Memory B cell (primary cell): Measurements from ENCODE around the gene LPCAT2.

ENCODE experiments used
- ATAC-seq: fragments of 150-1000 bp; cut with Tn5 transposase; 2 replicates; pipeline ENCODE4 v1.10.0; 2021; ENCODE audit warnings: low read depth, mild to moderate bottlenecking, moderate library complexity
- DNase-seq, 2 donors: peaks; one replicate each; pipeline ENCODE4 v3.0.0; 2022; ENCODE audit warnings: low spot score in 2 of 2
- H3K27ac Mint-ChIP-seq: one replicate; pipeline ENCODE4 v1.8.0; 2022; ENCODE audit warnings: mild to moderate bottlenecking, moderate library complexity, mixed read lengths
- H3K27me3 Mint-ChIP-seq: one replicate; pipeline ENCODE4 v1.8.0; 2022; ENCODE audit warnings: mixed read lengths
- H3K36me3 Mint-ChIP-seq: one replicate; pipeline ENCODE4 v1.8.0; 2022; ENCODE audit warnings: mild to moderate bottlenecking, mixed read lengths
- H3K4me1 Mint-ChIP-seq: one replicate; pipeline ENCODE4 v1.8.0; 2022; ENCODE audit warnings: mixed read lengths
- H3K4me3 Mint-ChIP-seq: one replicate; pipeline ENCODE4 v1.8.0; 2022; ENCODE audit warnings: mild to moderate bottlenecking, moderate library complexity, mixed read lengths
- H3K9me3 Mint-ChIP-seq: one replicate; pipeline ENCODE4 v1.8.0; 2022; ENCODE audit warnings: mixed read lengths

LPCAT2 gene

DNA sequence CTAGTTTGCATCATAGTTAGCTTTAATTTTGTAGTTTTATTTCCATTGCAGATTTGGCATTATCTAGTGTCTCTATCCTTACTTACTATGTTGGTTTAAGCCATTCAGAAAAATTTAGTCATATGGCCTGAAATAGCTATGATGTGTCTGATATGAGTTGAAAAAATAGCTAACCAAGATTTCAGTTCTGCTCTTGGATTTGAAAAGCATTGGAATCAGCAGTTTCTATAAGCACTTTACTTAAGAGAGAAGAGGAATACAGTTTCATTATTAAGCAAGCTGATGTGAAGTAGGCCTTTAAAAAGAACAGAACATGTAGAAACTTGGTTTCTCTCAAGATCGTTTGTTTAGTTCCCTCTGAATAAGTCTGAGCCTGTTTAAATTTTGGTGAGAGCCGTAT, 25.9 kb downstream of the LPCAT2 start:
- ATAC-seq: no peak
- H3K4me3 Mint-ChIP-seq: no peak overlapping the region

DNA sequence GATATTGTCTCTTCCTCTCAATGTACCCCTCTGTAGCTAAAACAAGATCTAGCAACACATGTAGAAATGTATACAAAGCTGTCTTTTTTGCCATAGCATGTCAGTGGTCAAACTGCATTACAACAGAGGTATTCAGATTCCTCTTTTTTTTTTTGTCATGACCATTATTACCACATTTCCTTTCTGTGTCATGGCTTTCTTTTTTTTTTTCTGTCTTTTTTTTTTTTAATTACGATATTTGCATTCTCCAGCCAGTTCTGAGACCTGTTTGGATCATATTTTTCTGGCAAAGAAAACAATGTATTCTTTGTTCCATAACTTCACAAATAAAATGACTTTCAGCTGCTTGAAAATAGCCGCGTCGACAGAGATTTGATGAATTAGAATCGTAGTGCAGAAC, 30.2 kb downstream of the LPCAT2 start:
- no peaks in the 10 kb centered on the region for H3K36me3 Mint-ChIP-seq
- H3K4me3 Mint-ChIP-seq: no peak overlapping the region
- ATAC-seq: no peak

More for the DNA sequence above, 25.9 kb downstream of the LPCAT2 start:
- Mint-ChIP-seq H3K27ac (no peak overlapping the region), H3K9me3 (no peaks in the 10 kb centered on the region), H3K4me1 (no peaks in the 10 kb centered on the region), H3K36me3 (no peaks in the 10 kb centered on the region), H3K27me3 (peaks cover 1% of the 10 kb centered on the region)
- no peak for DNase-seq

DNA sequence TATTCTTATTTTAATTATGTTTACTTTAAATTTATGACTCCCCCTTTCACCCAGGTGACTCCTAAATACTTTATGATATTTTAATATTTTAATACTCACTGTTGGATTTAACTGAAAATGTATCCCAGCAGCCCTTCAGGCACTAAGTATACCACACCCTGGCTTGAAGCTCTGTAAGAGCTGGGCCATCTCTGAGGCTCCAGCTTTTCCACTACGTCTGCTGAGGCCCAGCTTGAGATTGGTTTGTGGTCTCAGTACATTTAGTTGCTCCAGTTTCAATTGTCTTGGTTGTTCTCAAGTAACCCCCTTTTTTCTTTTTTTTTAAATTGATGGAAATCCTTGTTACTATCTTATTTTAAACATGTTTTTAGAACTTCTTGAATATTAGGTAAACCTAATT, 30.6 kb downstream of the LPCAT2 start:
- Mint-ChIP-seq H3K27me3 (no peaks in the 10 kb centered on the region), H3K4me3 (no peak overlapping the region), H3K9me3 (no peaks in the 10 kb centered on the region), H3K36me3 (no peaks in the 10 kb centered on the region), H3K27ac (no peak overlapping the region), H3K4me1 (no peaks in the 10 kb centered on the region)
- DNase-seq (no peak), ATAC-seq (no peak)

More for the DNA sequence above, 30.2 kb downstream of the LPCAT2 start:
- Mint-ChIP-seq H3K4me1 (no peaks in the 10 kb centered on the region), H3K27ac (no peak overlapping the region), H3K27me3 (no peaks in the 10 kb centered on the region), H3K9me3 (no peaks in the 10 kb centered on the region)
- no peak for DNase-seq

DNA sequence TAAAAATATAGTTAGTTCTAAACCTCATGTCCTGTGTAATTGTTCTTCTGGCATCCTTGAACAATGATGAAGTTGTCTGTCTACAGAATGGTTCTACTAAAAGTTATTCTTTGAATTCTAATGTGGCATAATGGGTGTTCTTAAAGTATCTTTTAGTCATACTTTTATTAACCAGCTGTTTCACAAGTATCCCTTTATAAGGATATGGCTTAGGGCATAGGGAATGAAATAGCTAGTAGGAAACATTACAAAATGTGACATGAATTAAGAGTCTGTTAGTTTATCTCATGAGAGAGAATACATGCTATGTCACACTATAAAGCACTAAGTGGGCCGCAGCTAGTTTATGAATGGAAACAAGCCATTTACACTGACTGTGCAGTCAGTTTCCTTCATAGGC, 31.3 kb downstream of the LPCAT2 start:
- Mint-ChIP-seq H3K4me1 (no peaks in the 10 kb centered on the region), H3K27me3 (no peaks in the 10 kb centered on the region), H3K36me3 (no peaks in the 10 kb centered on the region), H3K9me3 (no peaks in the 10 kb centered on the region), H3K27ac (no peak overlapping the region), H3K4me3 (no peak overlapping the region)
- ATAC-seq: no peak
- DNase-seq: no peak

DNA sequence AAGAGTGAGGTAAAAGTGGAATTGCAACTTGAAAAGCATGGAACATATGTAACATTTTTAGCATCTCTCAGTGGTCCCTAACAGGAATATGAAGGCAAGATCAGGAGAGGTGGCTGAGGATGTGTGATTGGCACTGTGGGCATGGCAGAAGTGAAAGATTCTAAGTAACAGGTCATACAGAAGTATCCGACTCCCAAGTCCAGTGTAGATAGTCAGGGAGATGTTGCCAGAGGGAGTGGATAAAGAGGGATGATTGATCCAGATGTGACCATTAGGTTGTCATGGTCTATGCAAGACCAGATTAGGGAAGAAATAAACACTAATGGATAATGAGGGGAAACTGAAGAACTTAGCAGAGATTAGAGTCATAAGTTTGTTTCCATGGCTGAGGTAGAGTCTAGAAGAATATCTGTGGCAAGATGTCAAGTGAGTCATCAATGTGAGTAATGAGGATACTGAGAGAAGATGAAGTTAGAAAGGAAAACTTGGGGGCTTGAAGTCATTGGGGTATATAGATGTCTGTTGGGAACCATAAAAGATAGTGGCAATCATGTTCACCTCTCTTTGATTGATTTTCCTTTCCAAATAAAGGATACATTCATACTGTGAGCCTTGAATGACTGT, 33.7 kb downstream of the LPCAT2 start:
- H3K4me3 Mint-ChIP-seq: no peak overlapping the region
- no peaks in the 10 kb centered on the region for H3K4me1 Mint-ChIP-seq

DNA sequence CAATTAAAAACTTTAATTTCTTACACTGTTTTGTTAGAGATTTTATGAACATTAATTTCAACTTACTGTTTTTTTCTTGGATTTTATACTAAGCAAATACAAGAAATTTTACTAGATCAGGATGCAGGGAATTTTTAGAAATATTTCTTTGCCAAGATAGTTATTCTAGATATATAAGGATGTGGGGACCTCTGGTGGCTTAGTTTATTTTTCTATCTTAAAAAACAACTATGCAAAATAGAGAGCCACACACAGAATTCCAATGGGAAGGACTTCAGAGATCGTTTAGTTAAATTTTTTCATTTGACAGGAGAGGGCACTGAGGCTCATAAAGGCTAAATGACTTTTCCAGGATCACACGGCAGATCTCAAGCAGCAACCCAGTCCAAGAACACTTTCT, 34.6 kb downstream of the LPCAT2 start:
- H3K27me3 Mint-ChIP-seq: no peaks in the 10 kb centered on the region
- H3K9me3 Mint-ChIP-seq: no peaks in the 10 kb centered on the region
- ATAC-seq (no peak), DNase-seq (no peak)
- no peaks in the 10 kb centered on the region for H3K36me3 Mint-ChIP-seq
- no peak overlapping the region for H3K27ac Mint-ChIP-seq
- no peaks in the 10 kb centered on the region for H3K4me1 Mint-ChIP-seq
- no peak overlapping the region for H3K4me3 Mint-ChIP-seq

More for the DNA sequence above, 33.7 kb downstream of the LPCAT2 start:
- Mint-ChIP-seq H3K27me3 (no peaks in the 10 kb centered on the region), H3K36me3 (no peaks in the 10 kb centered on the region), H3K27ac (no peak overlapping the region), H3K9me3 (no peaks in the 10 kb centered on the region)
- DNase-seq (no peak), ATAC-seq (no peak)

DNA sequence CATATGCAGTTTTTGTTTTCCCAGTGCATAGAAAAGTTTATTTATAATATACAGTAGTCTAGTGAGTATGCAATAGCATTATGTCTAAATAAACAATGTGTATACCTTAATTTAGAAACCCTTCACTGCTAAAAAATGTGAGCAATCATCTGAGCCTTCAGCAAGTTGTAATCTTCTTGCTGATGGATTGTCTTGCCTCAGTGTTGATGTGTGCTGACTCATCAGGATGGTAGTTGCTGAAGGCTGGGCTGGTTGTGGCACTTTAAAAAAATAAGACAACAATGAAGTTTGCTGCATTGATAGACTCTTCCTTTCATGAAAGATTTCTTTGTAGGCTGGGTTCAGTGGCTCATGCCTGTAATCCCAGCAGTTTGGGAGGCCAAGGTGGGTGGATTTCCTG, 43.7 kb downstream of the LPCAT2 start:
- Mint-ChIP-seq H3K4me3 (no peak overlapping the region), H3K36me3 (no peaks in the 10 kb centered on the region), H3K27ac (no peak overlapping the region), H3K9me3 (peaks cover 2% of the 10 kb centered on the region), H3K4me1 (no peaks in the 10 kb centered on the region), H3K27me3 (peaks cover 3% of the 10 kb centered on the region)
- DNase-seq: no peak
- ATAC-seq: no peak

DNA sequence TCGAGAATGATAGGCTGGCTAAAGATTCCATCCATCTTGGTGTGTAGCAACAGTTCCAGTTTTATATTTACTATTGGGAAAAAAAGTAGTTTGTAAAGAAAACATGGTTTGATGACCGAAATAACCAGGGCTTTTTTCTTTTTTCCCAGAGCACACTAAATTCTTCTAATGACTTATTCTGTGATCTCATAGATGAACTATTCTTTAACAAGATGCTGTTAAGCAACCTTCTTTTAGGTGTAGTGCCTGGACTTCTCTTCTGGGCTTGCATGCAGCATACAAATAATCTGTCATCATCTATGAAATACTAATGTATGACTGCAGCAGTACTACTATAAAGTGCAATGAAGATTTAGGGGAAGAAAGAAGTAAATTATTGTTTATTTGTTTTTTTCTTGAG, 46.6 kb downstream of the LPCAT2 start:
- peaks cover 4% of the 10 kb centered on the region for H3K27me3 Mint-ChIP-seq
- H3K27ac Mint-ChIP-seq: no peak overlapping the region
- H3K36me3 Mint-ChIP-seq: no peaks in the 10 kb centered on the region
- peaks cover 2% of the 10 kb centered on the region for H3K9me3 Mint-ChIP-seq
- H3K4me3 Mint-ChIP-seq: no peak overlapping the region
- ATAC-seq (no peak), DNase-seq (no peak)
- no peaks in the 10 kb centered on the region for H3K4me1 Mint-ChIP-seq

DNA sequence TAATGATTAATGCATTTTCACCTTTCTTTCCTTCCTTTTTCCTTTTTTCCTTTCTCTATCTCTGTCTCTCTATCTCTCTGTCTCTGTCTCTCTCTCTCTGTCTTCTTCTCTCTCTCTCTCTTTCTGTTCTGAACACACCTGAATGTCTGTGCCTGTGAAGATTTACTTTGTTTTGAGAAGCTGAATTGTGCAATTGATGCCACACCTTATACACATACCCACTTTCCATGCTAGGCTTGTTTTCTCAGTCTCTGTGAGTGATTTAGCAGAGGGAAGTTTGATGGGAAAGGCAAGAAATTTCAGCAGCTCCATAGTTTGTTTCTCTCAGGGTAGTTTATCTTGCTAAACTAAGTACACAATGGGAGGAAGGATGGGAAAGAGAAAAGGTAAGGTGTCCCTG, 48.3 kb downstream of the LPCAT2 start:
- no peaks in the 10 kb centered on the region for H3K4me1 Mint-ChIP-seq
- no peak overlapping the region for H3K27ac Mint-ChIP-seq
- H3K4me3 Mint-ChIP-seq: no peak overlapping the region
- DNase-seq (no peak), ATAC-seq (no peak)
- peaks cover 6% of the 10 kb centered on the region for H3K27me3 Mint-ChIP-seq
- no peaks in the 10 kb centered on the region for H3K36me3 Mint-ChIP-seq
- H3K9me3 Mint-ChIP-seq: peaks cover 2% of the 10 kb centered on the region

DNA sequence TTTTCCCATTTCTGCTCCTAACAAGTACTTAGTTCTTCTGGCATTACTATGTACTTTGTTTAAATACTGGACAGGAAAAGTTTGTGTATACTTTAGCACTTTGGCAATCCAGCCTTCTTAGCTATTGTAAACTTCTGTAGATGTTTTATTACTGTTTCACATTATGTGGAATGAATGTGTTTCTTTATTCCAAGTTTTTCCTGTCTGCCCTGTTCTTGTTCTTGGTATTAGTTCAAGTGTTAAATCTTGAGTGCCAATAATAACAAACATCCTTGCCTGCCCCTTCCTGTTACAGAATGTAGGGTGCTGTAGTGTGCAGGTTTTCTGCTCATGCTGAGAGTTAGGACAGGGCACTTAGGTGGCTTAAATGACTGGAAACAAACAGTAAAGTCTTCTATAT, 50.4 kb downstream of the LPCAT2 start:
- H3K9me3 Mint-ChIP-seq: no peaks in the 10 kb centered on the region
- no peak for ATAC-seq
- no peaks in the 10 kb centered on the region for H3K4me1 Mint-ChIP-seq
- H3K27ac Mint-ChIP-seq: no peak overlapping the region
- no peak overlapping the region for H3K4me3 Mint-ChIP-seq
- peaks cover 4% of the 10 kb centered on the region for H3K27me3 Mint-ChIP-seq
- DNase-seq: no peak
- H3K36me3 Mint-ChIP-seq: no peaks in the 10 kb centered on the region

DNA sequence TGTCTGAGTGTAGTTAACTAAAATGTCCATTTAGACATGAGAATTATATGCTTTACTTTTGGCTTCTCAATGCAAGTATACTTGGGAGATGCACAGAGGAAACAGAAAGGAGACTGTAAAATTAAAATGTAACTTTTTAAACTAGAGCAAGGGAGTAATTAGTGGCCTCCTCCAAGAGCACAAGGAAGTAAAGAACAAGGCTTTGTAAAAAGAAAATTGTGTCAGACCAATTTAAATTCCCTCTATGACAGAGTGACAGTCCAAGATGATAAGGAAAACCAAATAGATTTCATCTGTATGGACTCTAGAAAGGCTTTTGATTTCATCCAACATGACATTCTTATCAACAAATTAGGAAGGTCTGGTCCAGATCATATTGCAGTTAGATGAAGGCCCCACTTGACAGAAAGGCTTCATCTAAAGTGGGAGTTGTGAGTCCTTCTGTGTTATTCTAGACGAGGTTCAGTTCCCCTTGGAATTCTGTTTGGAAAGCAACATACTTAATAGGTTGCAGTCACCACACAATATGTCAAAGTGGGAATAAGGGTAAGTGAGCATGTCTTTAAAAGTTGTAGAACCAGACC, 51.2 kb downstream of the LPCAT2 start:
- H3K27ac Mint-ChIP-seq: no peak overlapping the region
- DNase-seq (no peak), ATAC-seq (no peak)
- no peak overlapping the region for H3K4me3 Mint-ChIP-seq
- H3K36me3 Mint-ChIP-seq: no peaks in the 10 kb centered on the region
- no peaks in the 10 kb centered on the region for H3K4me1 Mint-ChIP-seq
- H3K9me3 Mint-ChIP-seq: no peaks in the 10 kb centered on the region
- peaks cover 4% of the 10 kb centered on the region for H3K27me3 Mint-ChIP-seq

DNA sequence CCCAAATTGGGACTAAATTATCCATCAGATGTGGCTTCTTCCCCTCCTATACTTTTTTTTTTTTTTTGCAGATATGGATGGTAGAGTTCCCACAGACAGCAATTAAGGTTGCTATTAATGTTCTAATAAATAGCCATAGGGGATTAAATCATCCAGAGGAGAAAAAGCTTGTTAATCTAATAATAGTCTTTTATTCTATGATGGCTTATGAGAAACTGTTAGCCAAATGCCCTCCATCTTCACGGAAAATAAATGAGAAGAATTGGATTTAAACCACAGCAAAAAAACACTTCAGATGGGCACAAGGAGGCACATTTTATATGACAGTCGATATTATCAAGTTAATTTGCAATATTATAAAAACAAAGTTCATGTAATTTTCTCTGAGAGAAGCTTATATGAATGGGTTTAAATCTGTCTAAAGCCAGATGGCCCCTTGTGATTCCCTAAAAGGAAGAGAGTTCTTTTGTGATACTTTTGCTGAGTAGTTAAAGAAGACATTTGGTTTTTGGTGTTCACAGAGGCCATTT, 52.5 kb downstream of the LPCAT2 start:
- ATAC-seq (no peak), DNase-seq (no peak)
- no peaks in the 10 kb centered on the region for H3K9me3 Mint-ChIP-seq
- no peaks in the 10 kb centered on the region for H3K4me1 Mint-ChIP-seq
- no peak overlapping the region for H3K27ac Mint-ChIP-seq
- no peaks in the 10 kb centered on the region for H3K36me3 Mint-ChIP-seq
- no peak overlapping the region for H3K4me3 Mint-ChIP-seq
- H3K27me3 Mint-ChIP-seq: peaks cover 4% of the 10 kb centered on the region

DNA sequence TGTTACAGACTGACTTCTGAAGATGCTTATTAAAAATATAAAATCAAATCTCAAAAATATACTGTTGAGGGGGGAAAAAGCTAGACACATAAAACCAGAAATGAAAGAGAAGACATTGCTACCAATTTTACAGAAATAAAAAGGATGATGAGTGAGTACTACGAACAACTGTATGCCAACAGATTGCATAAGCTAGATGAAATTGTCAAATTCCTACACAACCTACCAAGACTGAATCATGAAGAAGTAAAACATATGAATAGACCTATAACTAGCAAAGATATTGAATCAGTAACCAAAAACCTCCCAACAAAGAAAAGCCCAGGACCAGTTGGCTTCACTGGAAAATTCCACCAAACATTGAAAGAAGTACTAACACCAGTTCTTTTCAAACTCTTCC, 54.1 kb downstream of the LPCAT2 start:
- Mint-ChIP-seq H3K4me3 (no peak overlapping the region), H3K27me3 (peaks cover 4% of the 10 kb centered on the region), H3K36me3 (no peaks in the 10 kb centered on the region), H3K4me1 (no peaks in the 10 kb centered on the region), H3K27ac (no peak overlapping the region), H3K9me3 (peaks cover 2% of the 10 kb centered on the region)
- ATAC-seq (no peak), DNase-seq (no peak)

DNA sequence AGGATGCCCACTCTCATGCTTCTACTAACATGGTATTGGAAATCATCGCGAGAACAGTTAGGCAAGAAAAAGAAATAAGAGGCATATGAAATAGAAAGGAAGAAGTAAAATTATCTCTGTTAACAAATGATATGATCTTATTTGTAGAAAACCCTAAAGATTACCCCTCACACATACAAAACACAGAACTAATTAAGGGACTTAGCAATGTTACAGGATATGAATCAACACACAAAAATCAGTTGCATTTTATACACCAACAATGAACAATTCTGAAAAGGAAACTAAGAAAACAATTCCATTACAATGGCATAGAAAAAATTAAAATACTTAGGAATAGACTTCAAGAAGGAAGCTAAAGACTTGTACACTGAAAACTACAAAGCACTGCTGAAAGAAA, 54.9 kb downstream of the LPCAT2 start:
- DNase-seq: no peak
- no peaks in the 10 kb centered on the region for H3K4me1 Mint-ChIP-seq
- ATAC-seq: no peak

DNA sequence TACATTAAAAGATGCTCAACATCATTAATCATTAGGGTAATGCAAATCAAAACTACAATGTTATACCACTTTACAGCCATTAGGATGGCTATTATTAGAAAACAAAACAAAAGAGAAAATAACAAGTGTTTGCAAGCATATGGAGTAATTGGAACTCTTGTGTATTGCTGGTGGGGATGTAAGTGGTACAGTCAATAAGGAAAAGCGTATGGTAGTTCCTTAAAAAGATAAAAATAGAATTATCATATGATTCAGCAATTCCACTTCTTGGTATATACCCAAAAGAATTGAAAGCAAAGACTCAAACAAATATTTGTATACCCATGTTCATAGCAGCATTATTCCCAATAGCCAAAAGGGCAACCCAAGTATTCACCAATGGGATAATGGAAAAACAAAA, 56.2 kb downstream of the LPCAT2 start:
- H3K27ac Mint-ChIP-seq: no peak overlapping the region
- no peaks in the 10 kb centered on the region for H3K36me3 Mint-ChIP-seq
- ATAC-seq: no peak
- no peak overlapping the region for H3K4me3 Mint-ChIP-seq
- DNase-seq: no peak
- H3K27me3 Mint-ChIP-seq: peaks cover 3% of the 10 kb centered on the region
- peaks cover 2% of the 10 kb centered on the region for H3K9me3 Mint-ChIP-seq
- H3K4me1 Mint-ChIP-seq: no peaks in the 10 kb centered on the region

More for the DNA sequence above, 54.9 kb downstream of the LPCAT2 start:
- peaks cover 2% of the 10 kb centered on the region for H3K9me3 Mint-ChIP-seq
- H3K36me3 Mint-ChIP-seq: no peaks in the 10 kb centered on the region
- peaks cover 3% of the 10 kb centered on the region for H3K27me3 Mint-ChIP-seq
- H3K27ac Mint-ChIP-seq: no peak overlapping the region
- no peak overlapping the region for H3K4me3 Mint-ChIP-seq
